MCF 10A (cell line): ENCODE data around the gene DHRS3. TPM values are rescaled to one million over a fixed set of nuclear protein-coding genes. Genes with fewer than 3 reads are reported as not detected.

ENCODE experiments used
- BruUV-seq: library from RNA; stranded (reverse); fragments of 400-500 nt; replicated peaks from 2 replicates; lab custom pipeline; 2021; lab: Mats Ljungman, UMichigan
- CTCF ChIA-PET: fragments of 300-600 bp; sonication (Branson Sonifier 250); formaldehyde crosslinking; extraction: SDS; loops from one replicate; lab custom pipeline; 2021; ENCODE audit warnings: antibody characterized with exemption, inconsistent platforms; lab: Yijun Ruan, JAX
- POLR2A ChIA-PET: fragments of 300-600, 350-650 bp; sonication (Branson Sonifier 250); formaldehyde crosslinking; extraction: SDS; loops from one replicate; lab custom pipeline; 2020; ENCODE audit warnings: antibody characterized with exemption, inconsistent platforms; lab: Yijun Ruan, JAX
- DNase-seq: peaks from one replicate; pipeline ENCODE4 v3.0.0-alpha.2; 2018; ENCODE audit not compliant: unreplicated experiment
- H3K27ac Mint-ChIP-seq: one replicate; pipeline ENCODE4 v1.8.0; 2022; ENCODE audit warnings: mild to moderate bottlenecking, low read depth, mixed read lengths; ENCODE audit not compliant: unreplicated experiment
- H3K27me3 Mint-ChIP-seq: one replicate; pipeline ENCODE4 v1.8.0; 2022; ENCODE audit warnings: mixed read lengths; ENCODE audit not compliant: insufficient read depth, unreplicated experiment
- H3K36me3 Mint-ChIP-seq: one replicate; pipeline ENCODE4 v1.8.0; 2022; ENCODE audit warnings: mild to moderate bottlenecking, moderate library complexity, mixed read lengths; ENCODE audit not compliant: insufficient read depth, unreplicated experiment
- H3K4me1 Mint-ChIP-seq: one replicate; pipeline ENCODE4 v1.8.0; 2022; ENCODE audit warnings: mixed read lengths; ENCODE audit not compliant: insufficient read depth, unreplicated experiment
- H3K4me3 Mint-ChIP-seq: one replicate; pipeline ENCODE4 v1.8.0; 2022; ENCODE audit warnings: mild to moderate bottlenecking, moderate library complexity, mixed read lengths; ENCODE audit not compliant: unreplicated experiment
- H3K9me3 Mint-ChIP-seq: one replicate; pipeline ENCODE4 v1.8.0; 2022; ENCODE audit warnings: mixed read lengths; ENCODE audit not compliant: unreplicated experiment
- intact Hi-C: fragments of 100-400 bp; cut with micrococcal nuclease; formaldehyde crosslinking; loops from 2 replicates; pipeline ENCODE4 v1.14.1; 2022
- total RNA-seq: library from RNA; stranded (reverse); gene quantifications from 2 replicates; pipeline ENCODE4 v1.2.3, GENCODE V29; 2022
- TF ChIP-seq, protein P1 (sequence below): fragments of 200-600 bp; IDR thresholded peaks from one replicate; pipeline ENCODE4 v1.8.0; 2022; ENCODE audit warnings: antibody characterized with exemption, mild to moderate bottlenecking; ENCODE audit not compliant: unreplicated experiment

Gene DHRS3
- total RNA-seq, 1 experiment from 2014 or later: 1.4 TPM

DNA sequence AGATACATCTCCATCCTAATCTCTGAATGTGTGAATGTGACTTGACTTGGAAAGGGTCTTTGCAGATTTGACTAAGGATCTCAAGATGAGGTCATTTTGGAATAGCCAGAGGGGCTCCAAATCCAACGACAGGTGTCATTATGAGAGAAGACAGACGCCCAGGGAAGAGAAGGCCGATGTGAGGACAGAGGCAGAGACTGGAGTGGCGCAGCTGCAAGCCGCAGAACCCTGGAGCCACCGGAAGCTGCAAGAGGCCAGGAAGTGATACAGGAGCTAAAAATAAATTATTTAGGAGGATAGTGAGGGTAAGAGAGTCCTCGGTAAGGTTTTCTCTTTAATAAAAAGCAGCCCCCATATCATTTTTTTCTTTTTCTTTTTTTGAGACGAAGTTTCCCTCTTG, 16.1 kb upstream of the DHRS3 start:
- no peak for DNase-seq
- Mint-ChIP-seq H3K27ac (no peak overlapping the region), H3K36me3 (no peaks in the 10 kb centered on the region), H3K4me3 (no peak overlapping the region), H3K4me1 (no peaks in the 10 kb centered on the region), H3K9me3 (peaks cover 8% of the 10 kb centered on the region), H3K27me3 (peaks cover 13% of the 10 kb centered on the region)
- TF ChIP-seq, protein P1, sequence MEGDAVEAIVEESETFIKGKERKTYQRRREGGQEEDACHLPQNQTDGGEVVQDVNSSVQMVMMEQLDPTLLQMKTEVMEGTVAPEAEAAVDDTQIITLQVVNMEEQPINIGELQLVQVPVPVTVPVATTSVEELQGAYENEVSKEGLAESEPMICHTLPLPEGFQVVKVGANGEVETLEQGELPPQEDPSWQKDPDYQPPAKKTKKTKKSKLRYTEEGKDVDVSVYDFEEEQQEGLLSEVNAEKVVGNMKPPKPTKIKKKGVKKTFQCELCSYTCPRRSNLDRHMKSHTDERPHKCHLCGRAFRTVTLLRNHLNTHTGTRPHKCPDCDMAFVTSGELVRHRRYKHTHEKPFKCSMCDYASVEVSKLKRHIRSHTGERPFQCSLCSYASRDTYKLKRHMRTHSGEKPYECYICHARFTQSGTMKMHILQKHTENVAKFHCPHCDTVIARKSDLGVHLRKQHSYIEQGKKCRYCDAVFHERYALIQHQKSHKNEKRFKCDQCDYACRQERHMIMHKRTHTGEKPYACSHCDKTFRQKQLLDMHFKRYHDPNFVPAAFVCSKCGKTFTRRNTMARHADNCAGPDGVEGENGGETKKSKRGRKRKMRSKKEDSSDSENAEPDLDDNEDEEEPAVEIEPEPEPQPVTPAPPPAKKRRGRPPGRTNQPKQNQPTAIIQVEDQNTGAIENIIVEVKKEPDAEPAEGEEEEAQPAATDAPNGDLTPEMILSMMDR: no peak
- no TSS peak for BruUV-seq
- ChIA-PET POLR2A (no interaction called here), CTCF (interaction anchor here (1.2 kb wide), 1 partner anchor 359 kb away, joined by 3 read pairs; no protein-coding TSS in a partner anchor)
- intact Hi-C loops: no loop called here

DNA sequence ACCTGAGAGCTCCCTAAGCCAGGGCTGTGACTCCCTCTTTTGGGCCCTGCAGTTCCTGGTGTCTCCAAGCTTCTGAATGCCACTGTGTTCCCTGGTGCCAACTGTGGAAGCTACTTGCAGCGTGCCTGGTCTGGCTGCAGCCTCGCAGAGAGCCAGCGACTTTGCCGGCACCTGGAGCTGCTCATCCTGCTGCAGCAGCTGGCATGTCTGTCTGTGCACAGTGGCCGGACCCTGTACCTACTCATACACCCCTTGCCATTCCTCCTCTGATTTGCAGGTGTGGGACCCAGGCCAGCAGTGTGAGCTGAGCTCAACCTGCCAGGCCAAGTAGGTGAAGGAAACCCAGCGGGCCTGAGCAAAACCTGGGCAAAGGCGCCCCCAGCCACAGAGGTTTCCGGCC, 13.6 kb upstream of the DHRS3 start:
- Mint-ChIP-seq H3K9me3 (no peaks in the 10 kb centered on the region), H3K4me3 (no peak overlapping the region), H3K4me1 (no peaks in the 10 kb centered on the region), H3K27me3 (peaks cover 13% of the 10 kb centered on the region), H3K27ac (no peak overlapping the region), H3K36me3 (no peaks in the 10 kb centered on the region)
- POLR2A ChIA-PET: no interaction called here
- DNase-seq: no peak
- no TSS peak for BruUV-seq
- intact Hi-C loops: no loop called here
- CTCF ChIA-PET: interaction anchor here (0.6 to 2.2 kb wide), 3 partner anchors 27 to 736 kb away, joined by 3 to 14 read pairs (median 4); no protein-coding TSS in a partner anchor
- TF ChIP-seq, protein P1: no peak

DNA sequence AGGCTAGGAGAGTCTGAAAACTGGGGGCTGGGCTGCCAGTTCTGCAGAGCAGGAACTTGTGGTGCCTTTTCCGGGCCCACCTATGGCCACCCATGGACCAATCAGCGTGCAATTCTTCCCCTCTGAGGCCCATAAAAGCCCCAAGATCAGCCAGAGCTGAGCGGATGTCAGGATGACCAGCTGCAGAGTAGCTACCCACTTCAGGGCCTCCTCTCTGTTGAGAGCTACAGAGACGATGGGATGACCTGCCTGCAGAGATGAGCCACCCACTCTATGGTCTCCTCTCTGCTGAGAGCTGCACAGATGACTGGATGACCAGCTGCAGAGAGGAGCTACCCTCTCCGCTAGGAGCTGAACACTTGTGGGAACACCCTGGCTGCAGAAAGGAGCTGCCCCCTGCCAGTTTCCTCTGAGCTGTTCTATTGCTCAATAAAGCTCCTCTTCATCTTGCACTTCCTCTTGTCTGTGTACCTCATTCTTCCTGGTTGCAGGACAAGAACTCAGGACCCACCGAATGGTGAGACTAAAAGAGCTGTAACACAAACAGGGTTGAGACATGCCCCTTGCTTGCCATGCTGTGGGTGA, 13.0 kb upstream of the DHRS3 start:
- POLR2A ChIA-PET: no interaction called here
- no peak for DNase-seq

DNA sequence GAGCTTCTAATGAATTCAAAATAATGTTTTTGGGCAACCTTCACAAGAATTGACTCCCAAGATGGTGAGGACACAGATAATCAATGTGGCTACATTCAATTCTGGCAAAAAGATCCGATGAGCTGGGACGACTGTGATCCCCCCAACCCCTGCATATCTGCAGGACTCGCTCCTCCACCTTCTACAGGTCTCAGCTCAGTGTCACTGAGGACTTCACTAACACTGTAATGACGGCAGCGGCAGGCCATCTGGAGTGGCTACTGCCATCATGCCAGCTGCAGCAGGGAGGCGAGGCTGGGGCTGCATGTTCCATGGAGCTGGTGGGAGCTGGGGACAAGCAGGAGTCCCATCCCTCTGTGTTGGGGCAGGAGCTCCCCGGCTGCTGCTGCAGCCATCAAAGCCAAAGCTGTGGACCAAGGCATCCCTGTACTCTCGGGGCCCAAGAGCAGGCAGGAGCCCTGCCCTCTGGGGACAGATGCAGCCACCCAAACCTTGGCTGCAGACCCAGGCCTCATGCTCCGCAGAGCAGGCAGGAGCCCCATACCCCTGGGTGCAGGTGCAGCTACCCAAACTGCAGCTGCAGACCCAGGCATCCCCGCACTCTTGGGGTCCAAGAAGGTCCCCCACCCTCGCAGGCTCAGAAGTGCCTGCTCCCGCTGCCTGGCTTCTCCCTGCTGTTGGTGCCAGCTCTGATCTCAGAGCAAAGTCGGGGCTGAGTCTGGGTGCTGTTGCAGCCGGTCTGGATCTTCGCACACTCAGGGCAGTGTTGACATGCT, 12.2 kb upstream of the DHRS3 start:
- intact Hi-C loops: no loop called here
- no peaks in the 10 kb centered on the region for H3K4me1 Mint-ChIP-seq
- no peak overlapping the region for H3K4me3 Mint-ChIP-seq
- DNase-seq: no peak
- CTCF ChIA-PET: interaction anchor here (0.9 to 2.2 kb wide), 4 partner anchors 9 to 223 kb away, joined by 3 to 14 read pairs (median 4); no protein-coding TSS in a partner anchor
- no peaks in the 10 kb centered on the region for H3K36me3 Mint-ChIP-seq
- TF ChIP-seq, protein P1: no peak
- no TSS peak for BruUV-seq
- POLR2A ChIA-PET: no interaction called here
- no peak overlapping the region for H3K27ac Mint-ChIP-seq
- no peaks in the 10 kb centered on the region for H3K9me3 Mint-ChIP-seq
- H3K27me3 Mint-ChIP-seq: peaks cover 13% of the 10 kb centered on the region

More for the DNA sequence above, 13.0 kb upstream of the DHRS3 start:
- peaks cover 13% of the 10 kb centered on the region for H3K27me3 Mint-ChIP-seq
- CTCF ChIA-PET: interaction anchor here (0.6 to 2.2 kb wide), 3 partner anchors 28 to 735 kb away, joined by 3 to 14 read pairs (median 4); no protein-coding TSS in a partner anchor
- intact Hi-C loops: no loop called here
- H3K4me3 Mint-ChIP-seq: no peak overlapping the region
- H3K4me1 Mint-ChIP-seq: no peaks in the 10 kb centered on the region
- TF ChIP-seq, protein P1: no peak
- H3K9me3 Mint-ChIP-seq: no peaks in the 10 kb centered on the region
- H3K27ac Mint-ChIP-seq: no peak overlapping the region
- no peaks in the 10 kb centered on the region for H3K36me3 Mint-ChIP-seq
- no TSS peak for BruUV-seq
